K562 (cell line): Measurements from ENCODE around the gene MRI1. TPM values are rescaled to one million over a fixed set of nuclear protein-coding genes. Genes with fewer than 3 reads are reported as not detected.

ENCODE experiments used
- ATAC-seq: fragments of 200-7000 bp; cut with Tn5 transposase; 3 replicates; pipeline ENCODE4 v1.9.1; 2020; ENCODE audit warnings: moderate library complexity
- BruUV-seq: library from RNA; stranded (reverse); fragments of 400-500 nt; replicated peaks from 2 replicates; lab custom pipeline; 2021; lab: Mats Ljungman, UMichigan
- CTCF ChIA-PET: fragments of 300-600 bp; formaldehyde crosslinking; extraction: SDS; loops from one replicate; lab custom pipeline; 2021; ENCODE audit warnings: low intra/inter-chr PET ratio; lab: Yijun Ruan, JAX
- POLR2A ChIA-PET: fragments of 300-600, 350-650 bp; sonication (Branson Sonifier 250); formaldehyde crosslinking; extraction: SDS; loops from one replicate; lab custom pipeline; 2021; ENCODE audit warnings: antibody characterized with exemption, inconsistent platforms; lab: Yijun Ruan, JAX
- DNase-seq, 4 experiments: peaks; one replicate each; pipeline versions ENCODE4 v3.0.0 to v3.0.0-alpha.2; 2011 to 2018; ENCODE audit warnings: low spot score in 3 of 4, mixed read lengths in 3 of 4; ENCODE audit errors: extremely low read depth in 1 of 4
- FAIRE-seq: peaks from 2 replicates; lab custom pipeline; 2011; peaks lifted over from hg19 to GRCh38; lab: Jason Lieb, UNC
- H2AFZ ChIP-seq: 2 replicates; pipeline ENCODE4 v1.6.0; 2011; ENCODE audit warnings: low read depth, low read length, control low read depth, inconsistent platforms
- H3K27ac ChIP-seq: fragments of 200-600 bp; 3 replicates; pipeline ENCODE4 v1.8.0; 2011; ENCODE audit warnings: low read depth, mild to moderate bottlenecking, control low read depth, inconsistent platforms, low read length, moderate library complexity, mixed read lengths; ENCODE audit errors: extremely low read depth
- H3K27me3 ChIP-seq, 2 experiments: fragments of 300-600 bp in 1 of 2; 2 replicates in 1 of 2; 3 replicates in 1 of 2; pipeline versions ENCODE4 v1.6.0 to v1.8.0; 2011; ENCODE audit warnings: inconsistent platforms in 2 of 2, low read length in 2 of 2, mild to moderate bottlenecking in 1 of 2, mixed read lengths in 1 of 2, moderate library complexity in 1 of 2; ENCODE audit not compliant: control insufficient read depth in 2 of 2, insufficient read depth in 2 of 2
- H3K36me3 ChIP-seq: fragments of 300-600 bp; 3 replicates; pipeline ENCODE4 v1.8.0; 2011; ENCODE audit warnings: mild to moderate bottlenecking, low read length, inconsistent platforms; ENCODE audit not compliant: control insufficient read depth, insufficient read depth
- H3K4me1 ChIP-seq, 2 experiments: fragments of 200-600 bp in 1 of 2; replicated peaks in 1 of 2; 2 replicates in 1 of 2; 3 replicates in 1 of 2; pipeline versions ENCODE4 v1.5.1 to v1.8.0; 2011; ENCODE audit warnings: inconsistent platforms in 2 of 2, low read length in 2 of 2, mild to moderate bottlenecking in 1 of 2, mixed read lengths in 1 of 2, moderate library complexity in 1 of 2; ENCODE audit not compliant: control insufficient read depth in 2 of 2, insufficient read depth in 2 of 2
- H3K4me2 ChIP-seq: 2 replicates; pipeline ENCODE4 v1.6.1; 2011; ENCODE audit warnings: low read length, control low read depth, inconsistent platforms, mixed read lengths; ENCODE audit not compliant: insufficient read depth
- H3K4me3 ChIP-seq: fragments of 200-600 bp; sonication (generic), shearing (Covaris generic); 2 replicates; pipeline ENCODE4 v1.5.1; 2016; ENCODE audit warnings: control low read depth, inconsistent platforms
- H3K79me2 ChIP-seq: fragments of 200-600 bp; 3 replicates; pipeline ENCODE4 v1.8.0; 2011; ENCODE audit warnings: low read length, inconsistent platforms; ENCODE audit not compliant: control insufficient read depth, insufficient read depth
- H3K9ac ChIP-seq, 2 experiments: 2 replicates each; pipeline versions ENCODE4 v1.6.0 to v1.6.1; 2011; ENCODE audit warnings: low read depth in 2 of 2, low read length in 2 of 2, control low read depth in 1 of 2, inconsistent platforms in 1 of 2, mild to moderate bottlenecking in 1 of 2, mixed read lengths in 1 of 2; ENCODE audit not compliant: insufficient read depth in 1 of 2
- H3K9me1 ChIP-seq: one replicate; pipeline ENCODE4 v1.6.0; 2011; ENCODE audit warnings: inconsistent platforms, mild to moderate bottlenecking, low read length, moderate library complexity; ENCODE audit not compliant: control insufficient read depth, insufficient read depth
- H3K9me3 ChIP-seq: replicated peaks from 2 replicates; pipeline ENCODE4 v1.5.1; 2011; ENCODE audit warnings: low read depth, low read length, inconsistent platforms; ENCODE audit not compliant: control insufficient read depth, insufficient read depth
- H4K20me1 ChIP-seq: replicated peaks from 2 replicates; pipeline ENCODE4 v1.6.1; 2011; ENCODE audit warnings: low read length, inconsistent platforms, mixed read lengths; ENCODE audit not compliant: control insufficient read depth, insufficient read depth
- ARNT ChIP-seq, 2 experiments: fragments of 450-650 bp; IDR thresholded peaks; 2 replicates each; pipeline ENCODE4 v1.6.1; 2016; ENCODE audit warnings: mild to moderate bottlenecking in 1 of 2
- BCOR ChIP-seq: fragments of 450-650 bp; IDR thresholded peaks from 2 replicates; pipeline ENCODE4 v1.6.1; 2016
- FOSL1 ChIP-seq: fragments of 200-800 bp; sonication (Bioruptor generic); conservative IDR thresholded peaks from 2 replicates; pipeline ENCODE4 v1.6.1; 2016; ENCODE audit warnings: missing genetic modification characterization, missing compliant biosample characterization
- HOXB6 ChIP-seq: fragments of 250-450 bp; sonication (Bioruptor Pico); IDR thresholded peaks from 2 replicates; pipeline ENCODE4 v1.5.1; 2022; ENCODE audit warnings: mild to moderate bottlenecking, borderline replicate concordance
- KDM4B ChIP-seq, 2 experiments: fragments of 450-650 bp in 1 of 2; sonication (generic) in 1 of 2; IDR thresholded peaks; 2 replicates each; pipeline ENCODE4 v1.6.1; 2016 to 2017; ENCODE audit warnings: borderline replicate concordance in 2 of 2, antibody characterized with exemption in 1 of 2, low read depth in 1 of 2, mild to moderate bottlenecking in 1 of 2
- LEF1 ChIP-seq: fragments of 450-650 bp; IDR thresholded peaks from 2 replicates; pipeline ENCODE4 v1.6.1; 2016; ENCODE audit warnings: mild to moderate bottlenecking
- MAZ ChIP-seq, 2 experiments: fragments of 450-650 bp in 1 of 2; sonication (generic) in 1 of 2; formaldehyde crosslinking; IDR thresholded peaks in 1 of 2; conservative IDR thresholded peaks in 1 of 2; 2 replicates each; pipeline versions ENCODE4 v1.4.0 to v1.5.0; 2020; ENCODE audit warnings: mild to moderate bottlenecking in 1 of 2, missing genetic modification reagents in 1 of 2
- NR2C1 ChIP-seq, 2 experiments: fragments of 450-650 bp; IDR thresholded peaks; 2 replicates each; pipeline ENCODE4 v1.6.1; 2017; ENCODE audit warnings: mild to moderate bottlenecking in 2 of 2, antibody characterized with exemption in 1 of 2, inconsistent platforms in 1 of 2, missing compliant biosample characterization in 1 of 2, missing genetic modification characterization in 1 of 2
- PHF8 ChIP-seq: fragments of 200-600 bp; sonication (generic); IDR thresholded peaks from 2 replicates; pipeline ENCODE4 v1.6.1; 2012; ENCODE audit warnings: mixed run types, mild to moderate bottlenecking, inconsistent platforms, low read length, moderate library complexity, borderline replicate concordance
- POLR3A ChIP-seq: IDR thresholded peaks from 2 replicates; pipeline ENCODE4 v1.6.1; 2011; ENCODE audit warnings: borderline replicate concordance, mild to moderate bottlenecking, moderate library complexity; ENCODE audit not compliant: insufficient read length, insufficient read depth; ENCODE audit errors: extremely low read depth
- RBBP5 ChIP-seq: fragments of 200-600 bp; sonication (generic); IDR thresholded peaks from 2 replicates; pipeline ENCODE4 v1.6.1; 2012; ENCODE audit warnings: borderline replicate concordance, mild to moderate bottlenecking, low read length, control low read depth, inconsistent platforms; ENCODE audit not compliant: insufficient read depth, poor library complexity, severe bottlenecking
- RBFOX2 ChIP-seq: fragments of 200-400 bp; formaldehyde crosslinking; IDR thresholded peaks from 2 replicates; pipeline ENCODE4 v1.6.1; 2017; ENCODE audit warnings: low read depth, mild to moderate bottlenecking, low read length, moderate library complexity
- RBM22 ChIP-seq: fragments of 200-400 bp; formaldehyde crosslinking; IDR thresholded peaks from 2 replicates; pipeline ENCODE4 v1.6.1; 2018; ENCODE audit warnings: low read length, low read depth; ENCODE audit not compliant: poor library complexity, severe bottlenecking
- RFX7 ChIP-seq: fragments of 250-450 bp; sonication (Bioruptor Pico); IDR thresholded peaks from 2 replicates; pipeline ENCODE4 v1.5.1; 2021; ENCODE audit warnings: mild to moderate bottlenecking
- SIN3B ChIP-seq: fragments of 450-650 bp; IDR thresholded peaks from 2 replicates; pipeline ENCODE4 v1.6.1; 2017; ENCODE audit warnings: low read depth, mild to moderate bottlenecking, moderate library complexity
- SOX6 ChIP-seq: fragments of 450-650 bp; IDR thresholded peaks from 2 replicates; pipeline ENCODE4 v1.6.1; 2014; ENCODE audit warnings: mild to moderate bottlenecking
- TCF7 ChIP-seq: sonication (generic); IDR thresholded peaks from 2 replicates; pipeline ENCODE4 v1.6.1; 2016; ENCODE audit warnings: antibody characterized with exemption, borderline replicate concordance
- WHSC1 ChIP-seq: IDR thresholded peaks from one replicate; pipeline ENCODE4 v1.6.1; 2012; ENCODE audit warnings: low read length, control low read depth, inconsistent platforms
- ZNF436 ChIP-seq: fragments of 250-450, 450-650 bp; sonication (Bioruptor Pico); formaldehyde crosslinking; IDR thresholded peaks from 2 replicates; pipeline ENCODE4 v1.7.0; 2020; ENCODE audit warnings: mild to moderate bottlenecking
- WGBS: fragments of 100-300 bp; shearing (Covaris generic); methylation state at CpG from one replicate; pipeline ENCODE4 v1.1.6; 2016; ENCODE audit warnings: low coverage, mixed read lengths; ENCODE audit not compliant: insufficient coverage; ENCODE audit errors: missing lambda C conversion rate; 5-methylcytosine and 5-hydroxymethylcytosine counted together
- in situ Hi-C: fragments of 300-500 bp; cut with MboI; formaldehyde crosslinking; loops from 4 replicates; pipeline ENCODE4 v1.15.0; 2018; ENCODE audit warnings: inconsistent platforms, mixed read lengths
- intact Hi-C: fragments of 100-400 bp; cut with micrococcal nuclease; formaldehyde crosslinking; loops from 2 replicates; pipeline ENCODE4 v1.14.2; 2022
- polyA plus RNA-seq, 8 experiments: library from polyadenylated mRNA; depleted of rRNA in 4 of 8; stranded (reverse) in 5 of 8; unstranded in 3 of 8; fragments of >200 nt; fragmentation: Nextera tagmentation in 2 of 8; fragmentation: Illumina TruSeq in 1 of 8; extraction: Ambion mirVana in 2 of 8; extraction: Trizol in 1 of 8; gene quantifications; 2 replicates each; pipeline versions ENCODE4 v1.2.1 to v1.2.3, GENCODE V29; 2011 to 2014; ENCODE audit warnings: inconsistent platforms in 1 of 8, missing spikeins in 1 of 8
- total RNA-seq, 7 experiments: library from RNA; depleted of rRNA in 6 of 7; stranded (reverse); fragments of >200 nt in 6 of 7; fragmentation: Illumina TruSeq in 2 of 7; extraction: Trizol in 2 of 7; gene quantifications; 2 replicates each; pipeline versions ENCODE4 v1.2.1 to v1.2.3, GENCODE V29; 2011 to 2021; ENCODE audit warnings: low replicate concordance in 1 of 7
- TF ChIP-seq, protein P1 (sequence below), 3 experiments: fragments of 200-800 bp in 1 of 3; sonication (Bioruptor generic) in 1 of 3; sonication (generic) in 1 of 3; formaldehyde crosslinking in 1 of 3; IDR thresholded peaks; 2 replicates each; pipeline versions ENCODE4 v1.6.1 to v1.8.0; 2016 to 2022; ENCODE audit warnings: mild to moderate bottlenecking in 2 of 3, missing compliant biosample characterization in 2 of 3, missing genetic modification characterization in 2 of 3, missing genetic modification reagents in 1 of 3
- TF ChIP-seq, protein P2 (sequence below): fragments of 200-800 bp; sonication (Bioruptor generic); IDR thresholded peaks from 2 replicates; pipeline ENCODE4 v1.6.1; 2017; ENCODE audit warnings: missing genetic modification characterization, missing compliant biosample characterization

Gene MRI1
- total and polyA plus RNA-seq, 9 of the 15 experiments (the other 6 are each of a cell fraction or from before 2014, with no cell fraction given) = 5.5 to 57.4 (median 28.2) TPM

DNA sequence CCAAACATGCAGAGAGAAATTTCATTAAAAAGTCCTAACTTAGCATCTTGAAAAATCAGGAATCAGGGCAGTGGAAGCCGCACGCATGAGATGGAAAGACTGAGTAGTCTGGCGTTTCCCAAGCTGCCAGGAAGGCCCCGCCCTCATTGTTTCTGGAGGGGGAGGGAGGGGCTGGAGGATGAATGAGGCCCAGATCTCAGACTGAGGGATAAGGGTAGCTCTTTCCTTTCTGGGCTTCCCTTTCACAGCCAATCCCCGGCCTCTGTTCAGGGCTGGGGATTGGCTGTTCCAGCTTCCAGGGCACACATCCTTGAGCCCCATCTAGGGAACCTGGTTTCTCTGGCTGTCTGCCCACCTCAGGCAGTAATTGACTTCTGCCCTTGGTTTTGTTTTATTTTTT is 17.2 kb downstream of the MRI1 start:
- Histone ChIP-seq H3K4me2 (no peak overlapping the region), H3K9me1 (no peaks in the 10 kb centered on the region), H3K27me3 (no peaks in the 10 kb centered on the region), H2AFZ (no peak overlapping the region; the same call in 1 of the 2 replicates), H3K4me1 (peaks cover 7 to 15% of the 10 kb centered on the region in 2 experiments; a peak in 4 of 5 replicates), H3K9ac (peak overlapping the region in 1 of 2 experiments; percentile 71; a peak in 1 of 4 replicates), H3K9me3 (no peaks in the 10 kb centered on the region), H3K4me3 (no peak overlapping the region), H3K79me2 (peaks cover 3% of the 10 kb centered on the region), H4K20me1 (no peaks in the 10 kb centered on the region), H3K27ac (no peak overlapping the region), H3K36me3 (peaks cover 28% of the 10 kb centered on the region)
- in situ Hi-C loops (no loop called here), intact Hi-C loops (no loop called here)
- ChIA-PET POLR2A (no interaction called here), CTCF (interaction anchor here (0.7 kb wide), 1 partner anchor 82 kb away, joined by 3 read pairs; no protein-coding TSS in a partner anchor)
- peak; percentile 83 for ATAC-seq
- no TSS peak for BruUV-seq
- FAIRE-seq = peak; percentile 78
- DNase-seq = peak; percentile 76 to 79 (median 76)
- 6% methylated on average over 5 of the region's 5 CpGs for WGBS
- TF ChIP-seq MAZ (CRISPR knock-in tag; conservative IDR thresholded peaks at IDR 0.05 in 1 of 2, IDR thresholded peaks at IDR 0.05 in 1 of 2) = peak in 1 of 2 experiments; percentile 90; a peak in 2 of 4 replicates
- TF ChIP-seq BCOR = no peak
- no peak for TF ChIP-seq SIN3B
- no peak for TF ChIP-seq RBBP5
- TF ChIP-seq POLR3A = no peak
- peak; percentile 71 for TF ChIP-seq FOSL1
- TF ChIP-seq HOXB6 (CRISPR knock-in tag) = no peak
- no peak for TF ChIP-seq NR2C1 (IDR thresholded peaks at IDR 0.05)
- no peak for TF ChIP-seq NR2C1 (tag; IDR thresholded peaks at IDR 0.05)
- TF ChIP-seq, protein P1, sequence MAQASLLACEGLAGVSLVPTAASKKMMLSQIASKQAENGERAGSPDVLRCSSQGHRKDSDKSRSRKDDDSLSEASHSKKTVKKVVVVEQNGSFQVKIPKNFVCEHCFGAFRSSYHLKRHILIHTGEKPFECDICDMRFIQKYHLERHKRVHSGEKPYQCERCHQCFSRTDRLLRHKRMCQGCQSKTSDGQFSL (CRISPR knock-in tag; IDR thresholded peaks at IDR 0.05) = no peak
- TF ChIP-seq, protein P1 (tag; IDR thresholded peaks at IDR 0.05) = no peak
- no peak for TF ChIP-seq LEF1
- TF ChIP-seq RBFOX2 = no peak
- TF ChIP-seq, protein P2, sequence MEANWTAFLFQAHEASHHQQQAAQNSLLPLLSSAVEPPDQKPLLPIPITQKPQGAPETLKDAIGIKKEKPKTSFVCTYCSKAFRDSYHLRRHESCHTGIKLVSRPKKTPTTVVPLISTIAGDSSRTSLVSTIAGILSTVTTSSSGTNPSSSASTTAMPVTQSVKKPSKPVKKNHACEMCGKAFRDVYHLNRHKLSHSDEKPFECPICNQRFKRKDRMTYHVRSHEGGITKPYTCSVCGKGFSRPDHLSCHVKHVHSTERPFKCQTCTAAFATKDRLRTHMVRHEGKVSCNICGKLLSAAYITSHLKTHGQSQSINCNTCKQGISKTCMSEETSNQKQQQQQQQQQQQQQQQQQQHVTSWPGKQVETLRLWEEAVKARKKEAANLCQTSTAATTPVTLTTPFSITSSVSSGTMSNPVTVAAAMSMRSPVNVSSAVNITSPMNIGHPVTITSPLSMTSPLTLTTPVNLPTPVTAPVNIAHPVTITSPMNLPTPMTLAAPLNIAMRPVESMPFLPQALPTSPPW (CRISPR knock-in tag) = peak; percentile 85
- TF ChIP-seq ARNT (IDR thresholded peaks at IDR 0.05) = no peak
- TF ChIP-seq RFX7 (CRISPR knock-in tag) = no peak
- TF ChIP-seq WHSC1 = no peak
- no peak for TF ChIP-seq TCF7
- TF ChIP-seq SOX6 = no peak
- no peak for TF ChIP-seq ZNF436 (CRISPR knock-in tag)
- TF ChIP-seq KDM4B (IDR thresholded peaks at IDR 0.05; ENCODE audit: borderline replicate concordance in 2 of 2, low read depth in 1 of 2) = no peak
- TF ChIP-seq PHF8 = no peak
- TF ChIP-seq RBM22 = no peak
